HEK293 (cell line): ENCODE measurements around the gene PALD1.

Experiments used
- CTCF ChIA-PET: fragments of 350-600 bp; formaldehyde crosslinking; extraction: SDS; loops from one replicate; lab custom pipeline; 2021; ENCODE audit warnings: antibody characterized with exemption; lab: Yijun Ruan, JAX
- POLR2A ChIA-PET: fragments of 300-600 bp; formaldehyde crosslinking; extraction: SDS; loops from one replicate; lab custom pipeline; 2020; ENCODE audit warnings: antibody characterized with exemption, inconsistent platforms; lab: Yijun Ruan, JAX
- H3K27ac ChIP-seq: fragments of 200-500 bp; sonication (Bioruptor generic); 2 replicates; pipeline ENCODE4 v1.5.1; 2014; ENCODE audit warnings: low read depth, low read length, control low read depth, inconsistent platforms; ENCODE audit errors: extremely low read depth
- H3K36me3 ChIP-seq, 2 experiments: fragments of 200-500 bp in 1 of 2; sonication (Bioruptor generic) in 1 of 2; 1 replicate in 1 of 2; 2 replicates in 1 of 2; pipeline ENCODE4 v1.5.1; 2014 to 2017; ENCODE audit warnings: inconsistent platforms in 2 of 2, low read length in 2 of 2; ENCODE audit not compliant: control insufficient read depth in 2 of 2, insufficient read depth in 1 of 2
- H3K4me1 ChIP-seq: fragments of 200-500 bp; sonication (Bioruptor generic); 2 replicates; pipeline ENCODE4 v1.5.1; 2014; ENCODE audit warnings: mild to moderate bottlenecking, low read length, inconsistent platforms; ENCODE audit not compliant: control insufficient read depth, insufficient read depth
- H3K4me3 ChIP-seq: 2 replicates; pipeline ENCODE4 v1.5.1; 2011; ENCODE audit warnings: low read depth, mild to moderate bottlenecking, control low read depth, low read length, moderate library complexity
- H3K9me3 ChIP-seq: fragments of 200-500 bp; sonication (Bioruptor generic); 2 replicates; pipeline ENCODE4 v1.5.1; 2014; ENCODE audit warnings: low read depth, low read length, inconsistent platforms; ENCODE audit not compliant: control insufficient read depth, insufficient read depth
- PRDM6 ChIP-seq: fragments of 450-650 bp; formaldehyde crosslinking; IDR thresholded peaks from 2 replicates; pipeline ENCODE4 v1.5.1; 2017; ENCODE audit warnings: missing biosample characterization, missing genetic modification characterization
- SP3 ChIP-seq: fragments of 450-650 bp; formaldehyde crosslinking; IDR thresholded peaks from 2 replicates; pipeline ENCODE4 v1.5.1; 2016; ENCODE audit warnings: missing biosample characterization, missing genetic modification characterization
- ZBTB17 ChIP-seq: fragments of 450-650 bp; formaldehyde crosslinking; IDR thresholded peaks from 2 replicates; pipeline ENCODE4 v1.5.1; 2016; ENCODE audit warnings: missing biosample characterization, missing genetic modification characterization
- ZFP69B ChIP-seq: fragments of 450-650 bp; formaldehyde crosslinking; IDR thresholded peaks from 2 replicates; pipeline ENCODE4 v1.5.1; 2016; ENCODE audit warnings: missing biosample characterization, missing genetic modification characterization
- ZNF140 ChIP-seq: fragments of 450-650 bp; formaldehyde crosslinking; IDR thresholded peaks from 2 replicates; pipeline ENCODE4 v1.5.1; 2016; ENCODE audit warnings: missing biosample characterization, missing genetic modification characterization
- ZNF239 ChIP-seq: fragments of 450-650 bp; formaldehyde crosslinking; IDR thresholded peaks from 2 replicates; pipeline ENCODE4 v1.5.1; 2016; ENCODE audit warnings: missing biosample characterization, missing genetic modification characterization
- ZNF394 ChIP-seq: fragments of 450-650 bp; formaldehyde crosslinking; IDR thresholded peaks from 2 replicates; pipeline ENCODE4 v1.5.1; 2016; ENCODE audit warnings: missing biosample characterization, missing genetic modification characterization, mild to moderate bottlenecking, moderate library complexity, borderline replicate concordance
- ZNF791 ChIP-seq: fragments of 450-650 bp; formaldehyde crosslinking; IDR thresholded peaks from 2 replicates; pipeline ENCODE4 v1.5.1; 2016; ENCODE audit warnings: missing biosample characterization, missing genetic modification characterization
- TF ChIP-seq, protein P1 (sequence below): fragments of 450-650 bp; formaldehyde crosslinking; IDR thresholded peaks from 2 replicates; pipeline ENCODE4 v1.5.1; 2016; ENCODE audit warnings: missing biosample characterization, missing genetic modification characterization
- TF ChIP-seq, protein P2 (sequence below): fragments of 450-650 bp; formaldehyde crosslinking; IDR thresholded peaks from 2 replicates; pipeline ENCODE4 v1.5.1; 2016; ENCODE audit warnings: missing biosample characterization, missing genetic modification characterization
- TF ChIP-seq, protein P3 (sequence below): fragments of 450-650 bp; formaldehyde crosslinking; IDR thresholded peaks from 2 replicates; pipeline ENCODE4 v1.5.1; 2016; ENCODE audit warnings: missing biosample characterization, missing genetic modification characterization

The PALD1 gene

GRCh38 chr10:70542565-70542938 lies 64.0 kb downstream of the PALD1 start:
- POLR2A ChIA-PET: no interaction called here
- Histone ChIP-seq H3K9me3 (no peaks in the 10 kb centered on the region), H3K36me3 (peaks cover 3 to 60% of the 10 kb centered on the region in 2 experiments; a peak in 2 of 3 replicates), H3K4me3 (no peak overlapping the region), H3K27ac (no peak overlapping the region), H3K4me1 (0 out of 2 replicates have a peak, but pooled peaks cover 2% of the 10 kb centered on the region)
- CTCF ChIA-PET: interaction anchor here (1.4 to 1.6 kb wide), 2 partner anchors 81 to 96 kb away, joined by 4 to 5 read pairs; no protein-coding TSS in a partner anchor
- no peak for TF ChIP-seq ZFP69B (tag by site-specific recombination)
- peak; percentile 87; the same call in 1 of the 2 replicates for TF ChIP-seq ZNF140 (tag by site-specific recombination)

DNA sequence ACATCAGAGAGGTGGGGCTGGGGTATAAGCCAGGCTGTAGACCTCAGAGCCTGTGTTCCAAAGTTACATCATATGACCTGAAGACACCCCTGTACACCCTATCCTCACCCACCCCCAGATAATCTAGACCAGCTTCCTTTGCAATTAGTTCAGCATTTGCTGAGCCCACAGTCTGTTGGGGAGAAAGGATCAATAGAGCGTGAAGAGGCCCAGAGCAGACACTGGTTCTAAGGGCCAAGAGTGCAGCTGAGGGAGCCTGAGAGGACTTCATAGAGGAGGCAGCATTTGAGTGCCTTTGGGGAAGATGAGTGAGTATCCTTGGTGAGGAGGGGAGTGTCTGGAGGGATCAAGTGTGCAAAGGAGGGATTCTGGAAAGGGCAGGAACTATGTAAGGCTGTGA lies 65.3 kb downstream of the PALD1 start:
- Histone ChIP-seq H3K36me3 (peaks cover 3 to 51% of the 10 kb centered on the region in 2 experiments; a peak in 2 of 3 replicates), H3K9me3 (no peaks in the 10 kb centered on the region), H3K4me3 (no peak overlapping the region), H3K27ac (no peak overlapping the region), H3K4me1 (0 out of 2 replicates have a peak, but pooled peaks cover 2% of the 10 kb centered on the region)
- POLR2A ChIA-PET: no interaction called here
- CTCF ChIA-PET: interaction anchor here (0.5 to 1.4 kb wide), 4 partner anchors 12 to 225 kb away, joined by 3 to 6 read pairs (median 4); no protein-coding TSS in a partner anchor
- no peak for TF ChIP-seq ZBTB17 (tag by site-specific recombination)
- TF ChIP-seq ZNF239 (tag by site-specific recombination): no peak
- TF ChIP-seq ZNF394 (tag by site-specific recombination): no peak
- TF ChIP-seq SP3 (tag by site-specific recombination): no peak
- TF ChIP-seq, protein P1, sequence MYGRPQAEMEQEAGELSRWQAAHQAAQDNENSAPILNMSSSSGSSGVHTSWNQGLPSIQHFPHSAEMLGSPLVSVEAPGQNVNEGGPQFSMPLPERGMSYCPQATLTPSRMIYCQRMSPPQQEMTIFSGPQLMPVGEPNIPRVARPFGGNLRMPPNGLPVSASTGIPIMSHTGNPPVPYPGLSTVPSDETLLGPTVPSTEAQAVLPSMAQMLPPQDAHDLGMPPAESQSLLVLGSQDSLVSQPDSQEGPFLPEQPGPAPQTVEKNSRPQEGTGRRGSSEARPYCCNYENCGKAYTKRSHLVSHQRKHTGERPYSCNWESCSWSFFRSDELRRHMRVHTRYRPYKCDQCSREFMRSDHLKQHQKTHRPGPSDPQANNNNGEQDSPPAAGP (tag by site-specific recombination): 0 out of 2 replicates have a peak, but pooled peaks have one; percentile 43
- no peak for TF ChIP-seq ZNF791 (tag by site-specific recombination)
- TF ChIP-seq PRDM6: no peak

DNA sequence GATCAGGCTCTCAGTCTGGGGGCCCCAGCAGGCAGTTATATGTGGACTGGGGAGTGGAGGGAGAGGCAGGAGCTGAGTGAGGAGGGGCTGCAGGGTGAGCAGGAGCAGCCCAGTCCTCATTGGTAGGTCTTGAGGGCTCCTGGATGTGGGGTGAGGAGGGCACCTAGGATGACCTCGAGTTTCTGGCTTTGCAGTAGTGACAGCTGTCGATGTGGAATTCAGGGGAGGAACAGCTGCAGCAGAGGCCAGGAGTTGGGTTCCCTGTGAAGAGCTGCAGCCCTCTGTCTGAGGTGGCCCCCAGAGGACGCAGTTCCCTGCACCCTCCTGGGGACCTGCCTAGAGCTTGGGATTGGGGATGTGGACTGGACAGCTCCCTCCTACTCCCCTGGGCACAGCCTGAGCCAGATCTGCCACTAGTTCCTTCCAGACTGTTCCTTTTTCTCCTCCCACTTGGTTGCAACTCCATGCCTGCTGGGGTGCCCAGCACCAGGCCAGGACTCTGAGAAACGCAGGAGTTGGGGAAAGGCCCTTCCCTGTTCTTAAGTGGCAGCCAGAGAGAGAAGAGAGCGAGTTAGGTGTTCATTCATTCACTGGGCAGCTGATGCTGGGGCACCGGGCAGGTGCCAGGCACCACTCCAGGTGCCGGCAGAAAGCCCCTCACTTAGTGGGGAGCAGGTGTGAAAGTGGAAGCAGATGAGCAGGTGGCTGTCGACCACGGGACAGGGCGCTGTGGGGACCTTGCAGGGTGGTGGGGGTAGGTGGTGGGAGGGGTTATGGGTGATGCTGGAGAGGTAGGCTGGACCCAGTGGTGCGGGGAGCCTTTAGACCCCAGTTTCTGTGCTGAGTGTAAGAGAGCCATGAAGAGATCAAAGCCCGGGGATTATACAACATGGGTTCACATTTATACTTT lies 66.1 kb downstream of the PALD1 start:
- Histone ChIP-seq H3K4me3 (no peak overlapping the region), H3K27ac (no peak overlapping the region), H3K36me3 (peaks cover 3 to 43% of the 10 kb centered on the region in 2 experiments; a peak in 2 of 3 replicates), H3K4me1 (0 out of 2 replicates have a peak, but pooled peaks cover 2% of the 10 kb centered on the region), H3K9me3 (no peaks in the 10 kb centered on the region)
- TF ChIP-seq, protein P2, sequence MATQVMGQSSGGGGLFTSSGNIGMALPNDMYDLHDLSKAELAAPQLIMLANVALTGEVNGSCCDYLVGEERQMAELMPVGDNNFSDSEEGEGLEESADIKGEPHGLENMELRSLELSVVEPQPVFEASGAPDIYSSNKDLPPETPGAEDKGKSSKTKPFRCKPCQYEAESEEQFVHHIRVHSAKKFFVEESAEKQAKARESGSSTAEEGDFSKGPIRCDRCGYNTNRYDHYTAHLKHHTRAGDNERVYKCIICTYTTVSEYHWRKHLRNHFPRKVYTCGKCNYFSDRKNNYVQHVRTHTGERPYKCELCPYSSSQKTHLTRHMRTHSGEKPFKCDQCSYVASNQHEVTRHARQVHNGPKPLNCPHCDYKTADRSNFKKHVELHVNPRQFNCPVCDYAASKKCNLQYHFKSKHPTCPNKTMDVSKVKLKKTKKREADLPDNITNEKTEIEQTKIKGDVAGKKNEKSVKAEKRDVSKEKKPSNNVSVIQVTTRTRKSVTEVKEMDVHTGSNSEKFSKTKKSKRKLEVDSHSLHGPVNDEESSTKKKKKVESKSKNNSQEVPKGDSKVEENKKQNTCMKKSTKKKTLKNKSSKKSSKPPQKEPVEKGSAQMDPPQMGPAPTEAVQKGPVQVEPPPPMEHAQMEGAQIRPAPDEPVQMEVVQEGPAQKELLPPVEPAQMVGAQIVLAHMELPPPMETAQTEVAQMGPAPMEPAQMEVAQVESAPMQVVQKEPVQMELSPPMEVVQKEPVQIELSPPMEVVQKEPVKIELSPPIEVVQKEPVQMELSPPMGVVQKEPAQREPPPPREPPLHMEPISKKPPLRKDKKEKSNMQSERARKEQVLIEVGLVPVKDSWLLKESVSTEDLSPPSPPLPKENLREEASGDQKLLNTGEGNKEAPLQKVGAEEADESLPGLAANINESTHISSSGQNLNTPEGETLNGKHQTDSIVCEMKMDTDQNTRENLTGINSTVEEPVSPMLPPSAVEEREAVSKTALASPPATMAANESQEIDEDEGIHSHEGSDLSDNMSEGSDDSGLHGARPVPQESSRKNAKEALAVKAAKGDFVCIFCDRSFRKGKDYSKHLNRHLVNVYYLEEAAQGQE (tag by site-specific recombination): 0 out of 2 replicates have a peak, but pooled peaks have one; percentile 52
- TF ChIP-seq, protein P3, sequence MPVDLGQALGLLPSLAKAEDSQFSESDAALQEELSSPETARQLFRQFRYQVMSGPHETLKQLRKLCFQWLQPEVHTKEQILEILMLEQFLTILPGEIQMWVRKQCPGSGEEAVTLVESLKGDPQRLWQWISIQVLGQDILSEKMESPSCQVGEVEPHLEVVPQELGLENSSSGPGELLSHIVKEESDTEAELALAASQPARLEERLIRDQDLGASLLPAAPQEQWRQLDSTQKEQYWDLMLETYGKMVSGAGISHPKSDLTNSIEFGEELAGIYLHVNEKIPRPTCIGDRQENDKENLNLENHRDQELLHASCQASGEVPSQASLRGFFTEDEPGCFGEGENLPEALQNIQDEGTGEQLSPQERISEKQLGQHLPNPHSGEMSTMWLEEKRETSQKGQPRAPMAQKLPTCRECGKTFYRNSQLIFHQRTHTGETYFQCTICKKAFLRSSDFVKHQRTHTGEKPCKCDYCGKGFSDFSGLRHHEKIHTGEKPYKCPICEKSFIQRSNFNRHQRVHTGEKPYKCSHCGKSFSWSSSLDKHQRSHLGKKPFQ (tag by site-specific recombination): no peak
- CTCF ChIA-PET: interaction anchor here (0.6 kb wide), 1 partner anchor 81 kb away, joined by 3 read pairs; no protein-coding TSS in a partner anchor
- POLR2A ChIA-PET: no interaction called here
